Measurements from ENCODE around the gene USP32. TPM values are rescaled to one million over a fixed set of nuclear protein-coding genes. Genes with fewer than 3 reads are reported as not detected.
A peak's percentile ranks its signal among the peaks of the same experiment; 100 is the strongest.

Gene USP32
- total and polyA plus RNA-seq, 10 of the 15 experiments (the other 5 are each of a cell fraction or from before 2014, with no cell fraction given), result 7.8 to 37.3 (median 25.5) TPM

GRCh38 chr17:60249290-60249826, 142.6 kb downstream of the USP32 start:
- POLR2A ChIA-PET, result interaction anchor here (0.7 kb wide), 1 partner anchor 13 kb away, joined by 3 read pairs; no protein-coding TSS in a partner anchor
- FAIRE-seq (no peak), ATAC-seq (no peak), DNase-seq (ENCODE audit: low read depth, low spot score) (no peak)
- CTCF ChIA-PET, result interaction anchor here (2.1 kb wide), 1 partner anchor 17 kb away, joined by 8 read pairs; no protein-coding TSS in a partner anchor
- no peak overlapping the region for H3K27ac ChIP-seq (ENCODE audit: control insufficient read depth, insufficient read depth)
- H3K4me1 ChIP-seq (ENCODE audit: control insufficient read depth, insufficient read depth, low read length), result no peaks in the 10 kb centered on the region
- SMC1A ChIA-PET (ENCODE audit: uncharacterized antibody, unreplicated experiment), result no interaction called here
- RAD21 ChIA-PET (ENCODE audit: unreplicated experiment), result no interaction called here
- no peak overlapping the region for H3K4me3 ChIP-seq
- in situ Hi-C loops (cut with MboI) (no loop called here), intact Hi-C loops (cut with micrococcal nuclease; ENCODE audit: unreplicated experiment) (no loop called here)
- no TSS peak for BruUV-seq (replicated peaks)
- 0 out of 4 replicates have a peak, but pooled peaks of 1 of the 2 experiments have one; percentile 60 for TF ChIP-seq ETV6 (conservative IDR thresholded peaks at IDR 0.05 in 1 of 2, IDR thresholded peaks at IDR 0.05 in 1 of 2; ENCODE audit: borderline replicate concordance in 1 of 2, low read depth in 1 of 2)
- TF ChIP-seq SREBF1 (IDR thresholded peaks at IDR 0.05; ENCODE audit: low read length), result no peak
- peak; percentile 53; the same call in 1 of the 2 replicates for TF ChIP-seq NFXL1 (IDR thresholded peaks at IDR 0.05; ENCODE audit: borderline replicate concordance)
- TF ChIP-seq EP300 (IDR thresholded peaks at IDR 0.05; ENCODE audit: borderline replicate concordance in 1 of 2, control insufficient read depth in 1 of 2, low read depth in 2 of 2, low read length in 2 of 2), result no peak
- TF ChIP-seq CREB1 (IDR thresholded peaks at IDR 0.05; ENCODE audit: low read depth), result no peak
- peaks cover 2 to 7% of the 10 kb centered on the region in 2 experiments; a peak in 3 of 4 replicates for H3K36me3 ChIP-seq (ENCODE audit: control insufficient read depth in 2 of 2, insufficient read depth in 2 of 2, low read length in 1 of 2)
- no peaks in the 10 kb centered on the region; the same call in 2 of the 3 replicates for H3K9me3 ChIP-seq (replicated peaks; ENCODE audit: control insufficient read depth, insufficient read depth, low read length)
- H3K27me3 ChIP-seq (replicated peaks in 1 of 2; ENCODE audit: control insufficient read depth in 2 of 2, insufficient read depth in 2 of 2, low read length in 1 of 2), result no peaks in the 10 kb centered on the region
- no peaks in the 10 kb centered on the region for H3K79me2 ChIP-seq (ENCODE audit: control insufficient read depth, insufficient read depth, low read length)
- H3K9ac ChIP-seq (ENCODE audit: control insufficient read depth, insufficient read depth, low read length), result no peak overlapping the region
- H4K20me1 ChIP-seq (ENCODE audit: control insufficient read depth, insufficient read depth), result no peaks in the 10 kb centered on the region
- H2AFZ ChIP-seq (ENCODE audit: control insufficient read depth, low read depth, low read length), result no peak overlapping the region
- H3K4me2 ChIP-seq (ENCODE audit: control insufficient read depth, insufficient read depth), result no peak overlapping the region

GRCh38 chr17:60248618-60249289, 143.2 kb downstream of the USP32 start:
- ATAC-seq (no peak), DNase-seq (ENCODE audit: low read depth, low spot score) (no peak), FAIRE-seq (no peak)
- intact Hi-C loops (cut with micrococcal nuclease; ENCODE audit: unreplicated experiment) (no loop called here), in situ Hi-C loops (cut with MboI) (no loop called here)
- no peaks in the 10 kb centered on the region for H3K4me1 ChIP-seq (ENCODE audit: control insufficient read depth, insufficient read depth, low read length)
- H3K27ac ChIP-seq (ENCODE audit: control insufficient read depth, insufficient read depth), result no peak overlapping the region
- H3K4me2 ChIP-seq (ENCODE audit: control insufficient read depth, insufficient read depth), result no peak overlapping the region
- H3K4me3 ChIP-seq, result no peak overlapping the region
- no peak overlapping the region for H3K9ac ChIP-seq (ENCODE audit: control insufficient read depth, insufficient read depth, low read length)
- no peak overlapping the region for H2AFZ ChIP-seq (ENCODE audit: control insufficient read depth, low read depth, low read length)
- CTCF ChIA-PET, result interaction anchor here (0.9 to 2.1 kb wide), 2 partner anchors 10 to 17 kb away, joined by 4 to 8 read pairs; no protein-coding TSS in a partner anchor
- H3K36me3 ChIP-seq (ENCODE audit: control insufficient read depth in 2 of 2, insufficient read depth in 2 of 2, low read length in 1 of 2), result peaks cover 2 to 7% of the 10 kb centered on the region in 2 experiments; a peak in 3 of 4 replicates
- H3K9me3 ChIP-seq (replicated peaks; ENCODE audit: control insufficient read depth, insufficient read depth, low read length), result no peaks in the 10 kb centered on the region; the same call in 2 of the 3 replicates
- RAD21 ChIA-PET (ENCODE audit: unreplicated experiment), result no interaction called here
- H3K79me2 ChIP-seq (ENCODE audit: control insufficient read depth, insufficient read depth, low read length), result no peaks in the 10 kb centered on the region
- no TSS peak for BruUV-seq (replicated peaks)
- SMC1A ChIA-PET (ENCODE audit: uncharacterized antibody, unreplicated experiment), result no interaction called here
- H3K27me3 ChIP-seq (replicated peaks in 1 of 2; ENCODE audit: control insufficient read depth in 2 of 2, insufficient read depth in 2 of 2, low read length in 1 of 2), result no peaks in the 10 kb centered on the region
- H4K20me1 ChIP-seq (ENCODE audit: control insufficient read depth, insufficient read depth), result no peaks in the 10 kb centered on the region
- POLR2A ChIA-PET, result interaction anchor here (0.6 to 0.7 kb wide), 2 partner anchors 13 to 125 kb away, joined by 3 read pairs; no protein-coding TSS in a partner anchor
- over 99% methylated on average over 5 of the region's 5 CpGs for WGBS (ENCODE audit: insufficient coverage, insufficient replicate concordance, low lambda C conversion rate, missing lambda C conversion rate)
- TF ChIP-seq NFYA (IDR thresholded peaks at IDR 0.05; ENCODE audit: borderline replicate concordance, low read depth, low read length) (no peak), NR2F1 (conservative IDR thresholded peaks at IDR 0.05) (no peak), TAF1 (IDR thresholded peaks at IDR 0.05; ENCODE audit: borderline replicate concordance, low read depth, low read length) (no peak), IRF4 (IDR thresholded peaks at IDR 0.05; ENCODE audit: low read depth, low read length) (no peak), MEF2B (IDR thresholded peaks at IDR 0.05; ENCODE audit: partially characterized antibody, poor library complexity, severe bottlenecking) (no peak), YBX1 (IDR thresholded peaks at IDR 0.05) (no peak), KDM1A (IDR thresholded peaks at IDR 0.05; ENCODE audit: borderline replicate concordance) (no peak), STAT1 (conservative IDR thresholded peaks at IDR 0.05) (no peak), SREBF2 (IDR thresholded peaks at IDR 0.05; ENCODE audit: low read length) (no peak), BCLAF1 (IDR thresholded peaks at IDR 0.05) (no peak)

All from GM12878 (cell line).